IgD-negative memory B cell (primary cell): ENCODE data around the gene YWHAG. TPM values are rescaled to one million over a fixed set of nuclear protein-coding genes. Genes with fewer than 3 reads are reported as not detected.
A peak's percentile ranks its signal among the peaks of the same experiment; 100 is the strongest.
"Not testable (repeated sequence)": the region's sequence is repeated elsewhere in the genome, so short reads cannot be mapped to it uniquely, and the experiment has no call there.

Experiments
- H3K27ac Mint-ChIP-seq, 3 donors: one replicate each; pipeline ENCODE4 v1.8.0; 2020 to 2022; ENCODE audit warnings: mild to moderate bottlenecking in 3 of 3, mixed read lengths in 3 of 3, moderate library complexity in 1 of 3
- H3K27me3 Mint-ChIP-seq: one replicate; pipeline ENCODE4 v1.8.0; 2021; ENCODE audit warnings: mixed read lengths
- H3K36me3 Mint-ChIP-seq: one replicate; pipeline ENCODE4 v1.8.0; 2020; ENCODE audit warnings: mild to moderate bottlenecking, mixed read lengths
- H3K4me1 Mint-ChIP-seq, 3 donors: one replicate each; pipeline ENCODE4 v1.8.0; 2020 to 2022; ENCODE audit warnings: mixed read lengths in 3 of 3, mild to moderate bottlenecking in 1 of 3
- H3K4me3 Mint-ChIP-seq, 4 donors: one replicate each; pipeline ENCODE4 v1.8.0; 2020 to 2022; ENCODE audit warnings: mild to moderate bottlenecking in 4 of 4, mixed read lengths in 4 of 4, moderate library complexity in 3 of 4
- H3K9me3 Mint-ChIP-seq, 3 donors: one replicate each; pipeline ENCODE4 v1.8.0; 2020 to 2021; ENCODE audit warnings: mixed read lengths in 3 of 3, mild to moderate bottlenecking in 1 of 3
- polyA plus RNA-seq: library from polyadenylated mRNA; unstranded; fragments of 300-500 nt; fragmentation: Illumina TruSeq; gene quantifications from one replicate; pipeline ENCODE4 v1.2.3, GENCODE V29; 2021

The YWHAG gene
- polyA plus RNA-seq, 1 donor from 2014 or later: 3.5 TPM

- Mint-ChIP-seq H3K9me3 (no peaks in the 10 kb centered on the region), H3K36me3 (peaks cover 6% of the 10 kb centered on the region), H3K27me3 (no peaks in the 10 kb centered on the region), H3K27ac (no peak overlapping the region), H3K4me3 (no peak overlapping the region), H3K4me1 (peaks cover 20 to 36% (median 34%) of the 10 kb centered on the region in 3 donors)
Measured at GRCh38 chr7:76346778-76347177, 12.0 kb downstream of the YWHAG start.

- peaks cover 6% of the 10 kb centered on the region for H3K36me3 Mint-ChIP-seq
- no peaks in the 10 kb centered on the region for H3K27me3 Mint-ChIP-seq
- H3K4me3 Mint-ChIP-seq: no peak overlapping the region
- peak overlapping the region in 1 of 3 donors; percentile 1 for H3K27ac Mint-ChIP-seq
- H3K4me1 Mint-ChIP-seq: peaks cover 18 to 34% (median 27%) of the 10 kb centered on the region in 3 donors
- no peaks in the 10 kb centered on the region for H3K9me3 Mint-ChIP-seq
Measured at GRCh38 chr7:76346097-76346496, 12.7 kb downstream of the YWHAG start.

- Mint-ChIP-seq H3K4me1 (peaks cover 25 to 43% (median 38%) of the 10 kb centered on the region in 3 donors), H3K36me3 (peaks cover 2% of the 10 kb centered on the region), H3K4me3 (no peak overlapping the region), H3K9me3 (no peaks in the 10 kb centered on the region), H3K27me3 (no peaks in the 10 kb centered on the region), H3K27ac (no peak overlapping the region)
Measured at GRCh38 chr7:76343931-76344321, 14.9 kb downstream of the YWHAG start.

- H3K36me3 Mint-ChIP-seq: peaks cover 2% of the 10 kb centered on the region
Measured at GRCh38 chr7:76343294-76343930, 15.4 kb downstream of the YWHAG start.

GRCh38 chr7:76342222-76342621 lies 16.6 kb downstream of the YWHAG start:
- H3K4me1 Mint-ChIP-seq: peaks cover 28 to 49% (median 47%) of the 10 kb centered on the region in 3 donors
- H3K4me3 Mint-ChIP-seq: no peak overlapping the region
- no peaks in the 10 kb centered on the region for H3K27me3 Mint-ChIP-seq
- H3K27ac Mint-ChIP-seq: peak overlapping the region; percentile 5 to 12 (median 8)
- no peaks in the 10 kb centered on the region for H3K9me3 Mint-ChIP-seq
- peaks cover 2% of the 10 kb centered on the region for H3K36me3 Mint-ChIP-seq

More at GRCh38 chr7:76343294-76343930, 15.4 kb downstream of the YWHAG start:
- H3K4me1 Mint-ChIP-seq: peaks cover 26 to 45% (median 40%) of the 10 kb centered on the region in 3 donors
- no peaks in the 10 kb centered on the region for H3K27me3 Mint-ChIP-seq
- H3K9me3 Mint-ChIP-seq: no peaks in the 10 kb centered on the region
- no peak overlapping the region for H3K4me3 Mint-ChIP-seq
- no peak overlapping the region for H3K27ac Mint-ChIP-seq

GRCh38 chr7:76340617-76341131 lies 18.1 kb downstream of the YWHAG start:
- H3K4me1 Mint-ChIP-seq: peaks cover 26 to 52% (median 44%) of the 10 kb centered on the region in 3 donors
- no peak overlapping the region for H3K4me3 Mint-ChIP-seq
- no peaks in the 10 kb centered on the region for H3K27me3 Mint-ChIP-seq
- H3K9me3 Mint-ChIP-seq: no peaks in the 10 kb centered on the region
- peaks cover 2% of the 10 kb centered on the region for H3K36me3 Mint-ChIP-seq
- no peak overlapping the region for H3K27ac Mint-ChIP-seq

GRCh38 chr7:76338298-76339084 lies 20.3 kb downstream of the YWHAG start:
- H3K4me3 Mint-ChIP-seq: no peak overlapping the region
- H3K27me3 Mint-ChIP-seq: no peaks in the 10 kb centered on the region
- H3K4me1 Mint-ChIP-seq: peaks cover 25 to 47% (median 37%) of the 10 kb centered on the region in 3 donors
- H3K27ac Mint-ChIP-seq: peak overlapping the region in 1 of 3 donors; percentile 19
- no peaks in the 10 kb centered on the region for H3K9me3 Mint-ChIP-seq
- H3K36me3 Mint-ChIP-seq: no peaks in the 10 kb centered on the region

GRCh38 chr7:76337147-76337546 lies 21.6 kb downstream of the YWHAG start:
- Mint-ChIP-seq H3K4me1 (peaks cover 27 to 47% (median 35%) of the 10 kb centered on the region in 3 donors), H3K9me3 (no peaks in the 10 kb centered on the region), H3K27ac (no peak overlapping the region), H3K36me3 (no peaks in the 10 kb centered on the region), H3K4me3 (no peak overlapping the region), H3K27me3 (no peaks in the 10 kb centered on the region)

- peaks cover under 1% of the 10 kb centered on the region for H3K36me3 Mint-ChIP-seq
Measured at GRCh38 chr7:76336094-76336493, 22.7 kb downstream of the YWHAG start.

GRCh38 chr7:76335417-76335816 lies 23.4 kb downstream of the YWHAG start:
- H3K4me1 Mint-ChIP-seq: peaks cover 23 to 44% (median 43%) of the 10 kb centered on the region in 3 donors
- H3K27me3 Mint-ChIP-seq, H3K36me3 Mint-ChIP-seq, H3K27ac Mint-ChIP-seq, H3K9me3 Mint-ChIP-seq, H3K4me3 Mint-ChIP-seq: not testable (repeated sequence)

More at GRCh38 chr7:76336094-76336493, 22.7 kb downstream of the YWHAG start:
- H3K4me1 Mint-ChIP-seq: peaks cover 25 to 47% (median 42%) of the 10 kb centered on the region in 3 donors
- peak overlapping the region in 2 of 3 donors; percentile 9 to 16 for H3K27ac Mint-ChIP-seq
- no peak overlapping the region for H3K4me3 Mint-ChIP-seq
- no peaks in the 10 kb centered on the region for H3K27me3 Mint-ChIP-seq
- H3K9me3 Mint-ChIP-seq: no peaks in the 10 kb centered on the region

- Mint-ChIP-seq H3K4me3 (no peak overlapping the region), H3K9me3 (no peaks in the 10 kb centered on the region), H3K4me1 (peaks cover 19 to 39% (median 35%) of the 10 kb centered on the region in 3 donors), H3K36me3 (peaks cover 3% of the 10 kb centered on the region), H3K27ac (no peak overlapping the region), H3K27me3 (no peaks in the 10 kb centered on the region)
Measured at GRCh38 chr7:76334320-76334967, 24.3 kb downstream of the YWHAG start.

GRCh38 chr7:76333511-76334101 lies 25.2 kb downstream of the YWHAG start:
- no peak overlapping the region for H3K27ac Mint-ChIP-seq
- peaks cover 19 to 41% (median 32%) of the 10 kb centered on the region in 3 donors for H3K4me1 Mint-ChIP-seq
- H3K9me3 Mint-ChIP-seq: no peaks in the 10 kb centered on the region
- H3K27me3 Mint-ChIP-seq: no peaks in the 10 kb centered on the region
- H3K36me3 Mint-ChIP-seq: peaks cover 4% of the 10 kb centered on the region
- no peak overlapping the region for H3K4me3 Mint-ChIP-seq

- no peaks in the 10 kb centered on the region for H3K9me3 Mint-ChIP-seq
- H3K4me1 Mint-ChIP-seq: peaks cover 20 to 38% (median 21%) of the 10 kb centered on the region in 3 donors
- H3K4me3 Mint-ChIP-seq: peak overlapping the region in 2 of 4 donors; percentile 18 to 44
- peaks cover 4% of the 10 kb centered on the region for H3K36me3 Mint-ChIP-seq
- H3K27ac Mint-ChIP-seq: peak overlapping the region in 1 of 3 donors; percentile 43
- no peaks in the 10 kb centered on the region for H3K27me3 Mint-ChIP-seq
Measured at GRCh38 chr7:76332078-76332477, 26.7 kb downstream of the YWHAG start.

- Mint-ChIP-seq H3K27ac (no peak overlapping the region), H3K4me1 (peaks cover 20 to 31% (median 27%) of the 10 kb centered on the region in 3 donors), H3K36me3 (peaks cover 4% of the 10 kb centered on the region), H3K4me3 (no peak overlapping the region), H3K9me3 (no peaks in the 10 kb centered on the region), H3K27me3 (no peaks in the 10 kb centered on the region)
Measured at GRCh38 chr7:76330673-76331072, 28.1 kb downstream of the YWHAG start.
